Mammary epithelial cell (primary cell): ENCODE measurements around the gene EIF2B1.

Experiments used
- EZH2 ChIP-seq: IDR thresholded peaks from 2 replicates; pipeline ENCODE4 v1.6.1; 2012; ENCODE audit warnings: low read length, inconsistent platforms, borderline replicate concordance
- TF ChIP-seq, protein P1 (sequence below), 2 donors: IDR thresholded peaks in 1 of 2; conservative IDR thresholded peaks in 1 of 2; 2 replicates each; pipeline ENCODE4 v1.5.1; 2011 to 2012; ENCODE audit warnings: inconsistent platforms in 2 of 2, low read length in 2 of 2, mild to moderate bottlenecking in 2 of 2, control low read depth in 1 of 2, low read depth in 1 of 2; ENCODE audit not compliant: insufficient read depth in 1 of 2; ENCODE audit errors: extremely low read depth in 1 of 2

- TF ChIP-seq, protein P1, sequence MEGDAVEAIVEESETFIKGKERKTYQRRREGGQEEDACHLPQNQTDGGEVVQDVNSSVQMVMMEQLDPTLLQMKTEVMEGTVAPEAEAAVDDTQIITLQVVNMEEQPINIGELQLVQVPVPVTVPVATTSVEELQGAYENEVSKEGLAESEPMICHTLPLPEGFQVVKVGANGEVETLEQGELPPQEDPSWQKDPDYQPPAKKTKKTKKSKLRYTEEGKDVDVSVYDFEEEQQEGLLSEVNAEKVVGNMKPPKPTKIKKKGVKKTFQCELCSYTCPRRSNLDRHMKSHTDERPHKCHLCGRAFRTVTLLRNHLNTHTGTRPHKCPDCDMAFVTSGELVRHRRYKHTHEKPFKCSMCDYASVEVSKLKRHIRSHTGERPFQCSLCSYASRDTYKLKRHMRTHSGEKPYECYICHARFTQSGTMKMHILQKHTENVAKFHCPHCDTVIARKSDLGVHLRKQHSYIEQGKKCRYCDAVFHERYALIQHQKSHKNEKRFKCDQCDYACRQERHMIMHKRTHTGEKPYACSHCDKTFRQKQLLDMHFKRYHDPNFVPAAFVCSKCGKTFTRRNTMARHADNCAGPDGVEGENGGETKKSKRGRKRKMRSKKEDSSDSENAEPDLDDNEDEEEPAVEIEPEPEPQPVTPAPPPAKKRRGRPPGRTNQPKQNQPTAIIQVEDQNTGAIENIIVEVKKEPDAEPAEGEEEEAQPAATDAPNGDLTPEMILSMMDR (conservative IDR thresholded peaks at IDR 0.05 in 1 of 2, IDR thresholded peaks at IDR 0.05 in 1 of 2; ENCODE audit: extremely low read depth in 1 of 2, insufficient read depth in 1 of 2, low read depth in 1 of 2, low read length in 2 of 2): no peak
- no peak for TF ChIP-seq EZH2
Measured at GRCh38 chr12:123670882-123671728, 37.6 kb upstream of the EIF2B1 start, which contains the start of gene TCTN2.
